AG04450 (cell line): ENCODE results near the gene CHRDL2. TPM values are rescaled to one million over a fixed set of nuclear protein-coding genes. Genes with fewer than 3 reads are reported as not detected.

ENCODE experiments used
- CTCF ChIA-PET: fragments of 300-600, 350-600 bp; formaldehyde crosslinking; extraction: SDS; loops from one replicate; lab custom pipeline; 2022; ENCODE audit warnings: antibody characterized with exemption, inconsistent platforms; lab: Charles Lee
- POLR2A ChIA-PET: fragments of 350-600 bp; formaldehyde crosslinking; extraction: SDS; loops from one replicate; lab custom pipeline; 2021; ENCODE audit warnings: antibody characterized with exemption, inconsistent platforms; lab: Yijun Ruan, JAX
- DNase-seq: peaks from one replicate; pipeline ENCODE4 v3.0.0-alpha.2; 2011; ENCODE audit warnings: low read depth, low spot score
- H3K27ac ChIP-seq: one replicate; pipeline ENCODE4 v1.5.1; 2012; ENCODE audit warnings: low read depth, low read length, control low read depth
- H3K27me3 ChIP-seq: one replicate; pipeline ENCODE4 v1.6.0; 2012; ENCODE audit warnings: low read length; ENCODE audit not compliant: control insufficient read depth, insufficient read depth
- H3K4me3 ChIP-seq: 2 replicates; pipeline ENCODE4 v1.5.1; 2011; ENCODE audit warnings: mild to moderate bottlenecking, low read depth, low read length, control low read depth
- H3K9me3 ChIP-seq: 2 replicates; pipeline ENCODE4 v1.5.1; 2012; ENCODE audit warnings: low read length; ENCODE audit not compliant: control insufficient read depth, insufficient read depth
- polyA plus RNA-seq: library from polyadenylated mRNA; depleted of rRNA; stranded (reverse); fragments of >200 nt; gene quantifications from 2 replicates; pipeline ENCODE4 v1.2.3, GENCODE V29; 2011
- TF ChIP-seq, protein P1 (sequence below): IDR thresholded peaks from 2 replicates; pipeline ENCODE4 v1.5.1; 2011; ENCODE audit warnings: low read depth, low read length, control low read depth, inconsistent platforms

Gene CHRDL2
- polyA plus RNA-seq, 1 experiment, result 0.88 TPM

DNA sequence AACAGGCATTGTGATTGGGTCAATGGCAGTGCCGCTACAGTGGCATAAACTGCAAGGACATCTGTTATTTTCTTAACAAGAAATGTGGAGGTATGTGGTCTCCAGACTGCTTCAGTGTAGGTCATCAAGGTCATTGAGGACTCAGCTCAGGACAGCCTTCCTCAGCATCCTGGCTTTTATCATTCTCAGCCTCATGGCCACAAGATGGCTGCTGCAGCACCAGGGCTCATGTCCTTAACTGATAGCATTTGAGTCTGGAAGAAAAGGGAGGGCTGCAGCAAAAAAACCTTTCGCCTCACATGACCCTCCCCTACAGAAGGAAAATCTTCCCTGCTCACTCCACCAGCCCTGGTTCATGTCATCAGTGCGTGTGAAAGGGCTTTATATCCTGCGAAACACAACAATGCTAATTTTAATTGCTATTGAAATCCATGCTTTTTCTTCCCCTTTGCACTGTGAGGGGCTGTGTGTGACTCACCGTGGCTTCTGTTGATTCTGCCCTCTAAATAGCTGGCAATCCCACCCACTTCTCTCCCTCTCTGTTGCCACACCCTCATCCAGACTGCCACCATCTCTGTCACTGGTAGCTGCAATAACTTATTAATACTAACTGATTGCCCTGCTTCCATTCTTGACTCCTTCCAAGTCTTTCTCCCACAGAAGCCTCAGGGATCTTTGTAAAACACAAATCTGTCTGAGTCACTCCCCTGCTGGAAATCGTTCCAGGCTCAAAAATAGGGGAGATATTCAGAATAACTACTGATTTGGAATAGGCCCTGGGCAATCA is 43.8 kb downstream of the CHRDL2 start:
- TF ChIP-seq, protein P1, sequence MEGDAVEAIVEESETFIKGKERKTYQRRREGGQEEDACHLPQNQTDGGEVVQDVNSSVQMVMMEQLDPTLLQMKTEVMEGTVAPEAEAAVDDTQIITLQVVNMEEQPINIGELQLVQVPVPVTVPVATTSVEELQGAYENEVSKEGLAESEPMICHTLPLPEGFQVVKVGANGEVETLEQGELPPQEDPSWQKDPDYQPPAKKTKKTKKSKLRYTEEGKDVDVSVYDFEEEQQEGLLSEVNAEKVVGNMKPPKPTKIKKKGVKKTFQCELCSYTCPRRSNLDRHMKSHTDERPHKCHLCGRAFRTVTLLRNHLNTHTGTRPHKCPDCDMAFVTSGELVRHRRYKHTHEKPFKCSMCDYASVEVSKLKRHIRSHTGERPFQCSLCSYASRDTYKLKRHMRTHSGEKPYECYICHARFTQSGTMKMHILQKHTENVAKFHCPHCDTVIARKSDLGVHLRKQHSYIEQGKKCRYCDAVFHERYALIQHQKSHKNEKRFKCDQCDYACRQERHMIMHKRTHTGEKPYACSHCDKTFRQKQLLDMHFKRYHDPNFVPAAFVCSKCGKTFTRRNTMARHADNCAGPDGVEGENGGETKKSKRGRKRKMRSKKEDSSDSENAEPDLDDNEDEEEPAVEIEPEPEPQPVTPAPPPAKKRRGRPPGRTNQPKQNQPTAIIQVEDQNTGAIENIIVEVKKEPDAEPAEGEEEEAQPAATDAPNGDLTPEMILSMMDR, result no peak

DNA sequence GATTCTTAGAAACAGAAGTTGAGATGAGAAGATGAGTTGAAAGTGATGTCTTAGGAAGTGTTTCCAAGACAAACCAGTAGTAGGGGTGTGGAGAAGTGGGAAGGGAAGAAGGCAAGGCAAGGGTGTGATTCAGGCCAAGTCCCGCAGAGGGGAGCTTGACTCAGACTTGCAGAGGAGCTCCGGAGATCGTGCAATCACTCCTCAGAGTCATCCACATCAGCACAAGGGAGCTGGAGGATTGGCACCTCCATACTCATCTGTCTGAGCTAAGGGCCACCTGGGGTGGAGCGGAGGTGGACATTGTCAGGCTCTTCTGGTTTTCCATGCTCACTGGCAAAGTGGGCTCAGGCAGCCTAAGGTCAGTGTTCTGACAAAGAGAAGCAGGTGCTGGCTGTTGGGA is 44.4 kb downstream of the CHRDL2 start:
- DNase-seq, result no peak
- POLR2A ChIA-PET, result interaction anchor here (1.6 kb wide), 1 partner anchor 10 kb away, joined by 4 read pairs; no protein-coding TSS in a partner anchor
- no peak overlapping the region for H3K27ac ChIP-seq
- no peaks in the 10 kb centered on the region; the same call in none of the 2 replicates for H3K9me3 ChIP-seq
- CTCF ChIA-PET, result interaction anchor here (0.7 to 8.4 kb wide), 5 partner anchors 10 to 53 kb away, joined by 3 to 61 read pairs (median 4); no protein-coding TSS in a partner anchor
- H3K4me3 ChIP-seq, result no peak overlapping the region
- no peaks in the 10 kb centered on the region for H3K27me3 ChIP-seq
- TF ChIP-seq, protein P1, result no peak

More for the DNA sequence above, 43.8 kb downstream of the CHRDL2 start:
- POLR2A ChIA-PET, result interaction anchor here (1.6 kb wide), 1 partner anchor 11 kb away, joined by 4 read pairs; no protein-coding TSS in a partner anchor
- H3K4me3 ChIP-seq, result no peak overlapping the region
- CTCF ChIA-PET, result interaction anchor here (0.7 to 8.4 kb wide), 4 partner anchors 9 to 53 kb away, joined by 3 to 61 read pairs (median 5); no protein-coding TSS in a partner anchor
- H3K27ac ChIP-seq, result peak overlapping the region; percentile 57
- no peaks in the 10 kb centered on the region for H3K27me3 ChIP-seq
- DNase-seq, result no peak
- H3K9me3 ChIP-seq, result no peaks in the 10 kb centered on the region; the same call in none of the 2 replicates

- TF ChIP-seq, protein P1, result no peak
- DNase-seq, result no peak
- Histone ChIP-seq H3K9me3 (peaks cover under 1% of the 10 kb centered on the region), H3K27me3 (no peaks in the 10 kb centered on the region), H3K4me3 (no peak overlapping the region), H3K27ac (no peak overlapping the region)
- ChIA-PET POLR2A (interaction anchor here (1.6 kb wide), 1 partner anchor 9 kb away, joined by 4 read pairs; no protein-coding TSS in a partner anchor), CTCF (interaction anchor here (1.1 to 8.4 kb wide), 4 partner anchors 10 to 76 kb away, joined by 3 to 61 read pairs (median 4); no protein-coding TSS in a partner anchor)
These were observed 45.3 kb downstream of the CHRDL2 start for GRCh38 chr11:74685905-74686304.

- no peak overlapping the region for H3K4me3 ChIP-seq
- TF ChIP-seq, protein P1, result no peak
- POLR2A ChIA-PET, result no interaction called here
- H3K27me3 ChIP-seq, result no peaks in the 10 kb centered on the region
- CTCF ChIA-PET, result interaction anchor here (0.9 to 8.4 kb wide), 3 partner anchors 16 to 75 kb away, joined by 3 to 61 read pairs (median 3); no protein-coding TSS in a partner anchor
- no peak for DNase-seq
- H3K9me3 ChIP-seq, result peaks cover 6% of the 10 kb centered on the region
- no peak overlapping the region for H3K27ac ChIP-seq
These were observed 45.9 kb downstream of the CHRDL2 start for GRCh38 chr11:74685338-74685737.
